Lung (tissue), 12 donors: ENCODE data around the gene HMGA1. TPM values are rescaled to one million over a fixed set of nuclear protein-coding genes. Genes with fewer than 3 reads are reported as not detected.

ENCODE experiments used
- ATAC-seq: fragments of 200-7000 bp; cut with Tn5 transposase; one replicate; pipeline ENCODE4 v1.9.1; 2020; ENCODE audit warnings: moderate number of reproducible peaks; ENCODE audit not compliant: insufficient read depth, low FRiP score
- DNase-seq, 3 donors: peaks; one replicate each; pipeline ENCODE4 v3.0.0-alpha.2; 2013 to 2017
- H3K27ac ChIP-seq, 2 donors: one replicate each; pipeline ENCODE4 v1.5.1; 2013; ENCODE audit warnings: mild to moderate bottlenecking in 2 of 2, moderate library complexity in 2 of 2, control low read depth in 1 of 2, inconsistent platforms in 1 of 2, low read depth in 1 of 2, low read length in 1 of 2
- H3K27me3 ChIP-seq, 3 donors: one replicate each; pipeline ENCODE4 v1.5.1; 2013; ENCODE audit warnings: low read length in 2 of 3; ENCODE audit not compliant: control insufficient read depth in 3 of 3, insufficient read depth in 3 of 3
- H3K36me3 ChIP-seq, 4 donors: one replicate each; pipeline ENCODE4 v1.5.1; 2013; ENCODE audit warnings: low read length in 4 of 4, mild to moderate bottlenecking in 1 of 4, moderate library complexity in 1 of 4; ENCODE audit not compliant: control insufficient read depth in 4 of 4, insufficient read depth in 4 of 4
- H3K4me1 ChIP-seq, 5 donors: one replicate each; pipeline ENCODE4 v1.5.1; 2013; ENCODE audit warnings: low read length in 5 of 5, mild to moderate bottlenecking in 2 of 5, moderate library complexity in 1 of 5; ENCODE audit not compliant: control insufficient read depth in 5 of 5, insufficient read depth in 5 of 5
- H3K4me3 ChIP-seq: one replicate; pipeline ENCODE4 v1.5.1; 2013; ENCODE audit warnings: mild to moderate bottlenecking, control low read depth, moderate library complexity
- H3K9ac ChIP-seq, 2 donors: one replicate each; pipeline ENCODE4 v1.5.1; 2013; ENCODE audit warnings: low read length in 2 of 2, control low read depth in 1 of 2; ENCODE audit not compliant: insufficient read depth in 1 of 2
- H3K9me3 ChIP-seq, 4 donors: one replicate each; pipeline ENCODE4 v1.5.1; 2013; ENCODE audit warnings: low read length in 3 of 4, mild to moderate bottlenecking in 1 of 4, moderate library complexity in 1 of 4; ENCODE audit not compliant: control insufficient read depth in 4 of 4, insufficient read depth in 3 of 4
- WGBS, 2 donors: extraction: QIAGEN DNeasy Blood & Tissue Kit; methylation state at CpG; one replicate each; pipeline ENCODE4 v1.1.7; 2013; 5-methylcytosine and 5-hydroxymethylcytosine counted together
- polyA plus RNA-seq, 2 donors: library from polyadenylated mRNA; stranded (reverse); fragments of 200-250 nt; gene quantifications; one replicate each; pipeline ENCODE4 v1.2.1, GENCODE V29; 2013
- total RNA-seq, 2 donors: library from RNA; depleted of rRNA in 1 of 2; stranded (reverse); fragments of >200 nt in 1 of 2; gene quantifications; one replicate each; pipeline ENCODE4 v1.2.1, GENCODE V29; 2014 to 2021
- TF ChIP-seq, protein P1 (sequence below): IDR thresholded peaks from 2 replicates; pipeline ENCODE4 v1.5.1; 2012; ENCODE audit warnings: mild to moderate bottlenecking; ENCODE audit errors: control extremely low read depth, extremely low read depth
- donor health status: control.
- donor health status: control.
- donor health status: Bipolar disorder and iron deficiency.
- donor health status: healthy.
- donor health status: DM: yes; HTN: yes; CAD: no.

HMGA1 gene
- total and polyA plus RNA-seq, 4 donors: 47.9 to 102 (median 96.9) TPM

- ATAC-seq (no peak), DNase-seq (no peak)
- Histone ChIP-seq H3K4me1 (peaks cover 0 to 13% (median 0%) of the 10 kb centered on the region in 5 donors), H3K9me3 (no peaks in the 10 kb centered on the region), H3K9ac (no peak overlapping the region), H3K4me3 (no peak overlapping the region), H3K27me3 (no peaks in the 10 kb centered on the region), H3K36me3 (peaks cover 0 to 8% (median 3%) of the 10 kb centered on the region in 4 donors), H3K27ac (no peak overlapping the region)
- TF ChIP-seq, protein P1, sequence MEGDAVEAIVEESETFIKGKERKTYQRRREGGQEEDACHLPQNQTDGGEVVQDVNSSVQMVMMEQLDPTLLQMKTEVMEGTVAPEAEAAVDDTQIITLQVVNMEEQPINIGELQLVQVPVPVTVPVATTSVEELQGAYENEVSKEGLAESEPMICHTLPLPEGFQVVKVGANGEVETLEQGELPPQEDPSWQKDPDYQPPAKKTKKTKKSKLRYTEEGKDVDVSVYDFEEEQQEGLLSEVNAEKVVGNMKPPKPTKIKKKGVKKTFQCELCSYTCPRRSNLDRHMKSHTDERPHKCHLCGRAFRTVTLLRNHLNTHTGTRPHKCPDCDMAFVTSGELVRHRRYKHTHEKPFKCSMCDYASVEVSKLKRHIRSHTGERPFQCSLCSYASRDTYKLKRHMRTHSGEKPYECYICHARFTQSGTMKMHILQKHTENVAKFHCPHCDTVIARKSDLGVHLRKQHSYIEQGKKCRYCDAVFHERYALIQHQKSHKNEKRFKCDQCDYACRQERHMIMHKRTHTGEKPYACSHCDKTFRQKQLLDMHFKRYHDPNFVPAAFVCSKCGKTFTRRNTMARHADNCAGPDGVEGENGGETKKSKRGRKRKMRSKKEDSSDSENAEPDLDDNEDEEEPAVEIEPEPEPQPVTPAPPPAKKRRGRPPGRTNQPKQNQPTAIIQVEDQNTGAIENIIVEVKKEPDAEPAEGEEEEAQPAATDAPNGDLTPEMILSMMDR: no peak
- 88 to 96% methylated on average over 3 of the region's 3 CpGs for WGBS, 2 donors
Measured at GRCh38 chr6:34275128-34275804, 38.6 kb downstream of the HMGA1 start.

DNA sequence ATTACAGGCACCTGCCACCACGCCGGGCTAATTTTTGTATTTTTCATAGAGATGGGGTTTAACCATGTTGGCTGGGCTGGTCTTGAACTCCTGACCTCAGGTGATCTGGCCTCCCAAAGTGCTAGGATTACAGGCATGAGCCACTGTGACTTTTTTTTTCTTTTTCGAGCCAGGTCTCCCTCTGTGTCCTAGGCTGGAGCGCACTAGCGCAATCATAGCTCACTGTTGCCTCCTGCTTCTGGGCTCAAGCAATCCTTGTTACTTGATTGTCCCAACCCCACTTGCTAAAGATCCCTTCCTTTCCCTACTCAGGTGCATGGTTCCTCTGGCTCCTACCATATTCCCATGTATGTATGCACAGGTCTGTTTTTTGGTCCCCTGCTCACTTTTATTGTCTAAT lies 39.5 kb downstream of the HMGA1 start:
- TF ChIP-seq, protein P1: no peak
- 87 to 94% methylated on average over 5 of the region's 5 CpGs for WGBS, 2 donors
- DNase-seq (no peak), ATAC-seq (no peak)
- peaks cover 0 to 13% (median 0%) of the 10 kb centered on the region in 5 donors for H3K4me1 ChIP-seq
- H3K9ac ChIP-seq: no peak overlapping the region
- H3K4me3 ChIP-seq: no peak overlapping the region
- no peaks in the 10 kb centered on the region for H3K9me3 ChIP-seq
- peaks cover 0 to 8% (median 5%) of the 10 kb centered on the region in 4 donors for H3K36me3 ChIP-seq
- H3K27me3 ChIP-seq: no peaks in the 10 kb centered on the region
- peak overlapping the region in 1 of 2 donors; percentile 3 for H3K27ac ChIP-seq

GRCh38 chr6:34276881-34277762 lies 40.4 kb downstream of the HMGA1 start:
- H3K27ac ChIP-seq: no peak overlapping the region
- no peak overlapping the region for H3K9ac ChIP-seq
- DNase-seq (no peak), ATAC-seq (no peak)
- H3K9me3 ChIP-seq: no peaks in the 10 kb centered on the region
- H3K27me3 ChIP-seq: no peaks in the 10 kb centered on the region
- WGBS, 2 donors: 84% methylated on average over 10 of the region's 10 CpGs
- peaks cover 0 to 13% (median 0%) of the 10 kb centered on the region in 5 donors for H3K4me1 ChIP-seq
- TF ChIP-seq, protein P1: no peak
- no peak overlapping the region for H3K4me3 ChIP-seq
- peaks cover 0 to 8% (median 5%) of the 10 kb centered on the region in 4 donors for H3K36me3 ChIP-seq
